Liver (tissue), 9 donors: ENCODE data around the gene CMTM4. TPM values are rescaled to one million over a fixed set of nuclear protein-coding genes. Genes with fewer than 3 reads are reported as not detected.
"Not testable (repeated sequence)": the region's sequence is repeated elsewhere in the genome, so short reads cannot be mapped to it uniquely, and the experiment has no call there.

Source experiments
- DNase-seq: peaks from one replicate; pipeline ENCODE4 v3.0.0-alpha.2; 2017; ENCODE audit warnings: low spot score
- H3K27ac ChIP-seq, 2 donors: one replicate each; pipeline ENCODE4 v1.7.0; 2013; ENCODE audit warnings: inconsistent platforms in 2 of 2, low read length in 2 of 2, control low read depth in 1 of 2, low read depth in 1 of 2, mild to moderate bottlenecking in 1 of 2
- H3K27me3 ChIP-seq, 4 donors: one replicate each; pipeline versions ENCODE4 v1.6.1 to v1.7.0; 2013; ENCODE audit warnings: low read length in 3 of 4, inconsistent platforms in 1 of 4, mild to moderate bottlenecking in 1 of 4, moderate library complexity in 1 of 4; ENCODE audit not compliant: control insufficient read depth in 4 of 4, insufficient read depth in 4 of 4
- H3K36me3 ChIP-seq, 4 donors: one replicate each; pipeline versions ENCODE4 v1.6.1 to v1.7.0; 2013; ENCODE audit warnings: low read length in 3 of 4, mild to moderate bottlenecking in 3 of 4, low read depth in 1 of 4, moderate library complexity in 1 of 4; ENCODE audit not compliant: control insufficient read depth in 4 of 4, insufficient read depth in 3 of 4
- H3K4me1 ChIP-seq, 4 donors: one replicate each; pipeline versions ENCODE4 v1.6.1 to v1.7.0; 2013; ENCODE audit warnings: low read length in 3 of 4, mild to moderate bottlenecking in 3 of 4, moderate library complexity in 1 of 4; ENCODE audit not compliant: control insufficient read depth in 4 of 4, insufficient read depth in 4 of 4
- H3K4me3 ChIP-seq, 3 donors: one replicate each; pipeline versions ENCODE4 v1.6.1 to v1.7.0; 2013; ENCODE audit warnings: low read length in 3 of 3, control low read depth in 1 of 3, low read depth in 1 of 3, mild to moderate bottlenecking in 1 of 3
- H3K9ac ChIP-seq, 2 donors: one replicate each; pipeline ENCODE4 v1.7.0; 2013; ENCODE audit warnings: low read length in 2 of 2, mild to moderate bottlenecking in 2 of 2, moderate library complexity in 2 of 2, control low read depth in 1 of 2, low read depth in 1 of 2
- H3K9me3 ChIP-seq, 4 donors: one replicate each; pipeline versions ENCODE4 v1.6.1 to v1.7.0; 2013; ENCODE audit warnings: low read length in 3 of 4; ENCODE audit not compliant: control insufficient read depth in 4 of 4
- EGR1 ChIP-seq, 2 donors: IDR thresholded peaks; 2 replicates each; pipeline ENCODE4 v1.6.1; 2016 to 2018; ENCODE audit warnings: antibody characterized with exemption in 2 of 2, low read depth in 2 of 2
- FOXA1 ChIP-seq: IDR thresholded peaks from 2 replicates; pipeline ENCODE4 v1.6.1; 2016; ENCODE audit warnings: antibody characterized with exemption
- GABPA ChIP-seq, 2 donors: IDR thresholded peaks in 1 of 2; conservative IDR thresholded peaks in 1 of 2; 2 replicates each; pipeline ENCODE4 v1.6.1; 2016; ENCODE audit warnings: antibody characterized with exemption in 2 of 2, mild to moderate bottlenecking in 1 of 2, moderate library complexity in 1 of 2
- HNF4A ChIP-seq, 2 donors: conservative IDR thresholded peaks; 2 replicates each; pipeline ENCODE4 v1.6.1; 2016; ENCODE audit warnings: antibody characterized with exemption in 2 of 2, mild to moderate bottlenecking in 2 of 2
- HNF4G ChIP-seq: IDR thresholded peaks from 2 replicates; pipeline ENCODE4 v1.6.1; 2016; ENCODE audit warnings: antibody characterized with exemption
- JUND ChIP-seq, 2 donors: IDR thresholded peaks; 2 replicates each; pipeline ENCODE4 v1.6.1; 2016; ENCODE audit warnings: antibody characterized with exemption in 2 of 2
- RAD21 ChIP-seq, 2 donors: IDR thresholded peaks; 2 replicates each; pipeline ENCODE4 v1.6.1; 2016; ENCODE audit warnings: antibody characterized with exemption in 2 of 2, mild to moderate bottlenecking in 2 of 2
- RXRA ChIP-seq, 2 donors: IDR thresholded peaks; 2 replicates each; pipeline ENCODE4 v1.6.1; 2017 to 2018; ENCODE audit warnings: antibody characterized with exemption in 2 of 2, mild to moderate bottlenecking in 1 of 2
- SP1 ChIP-seq: IDR thresholded peaks from 2 replicates; pipeline ENCODE4 v1.6.1; 2018; ENCODE audit warnings: antibody characterized with exemption, mild to moderate bottlenecking
- TAF1 ChIP-seq: conservative IDR thresholded peaks from 2 replicates; pipeline ENCODE4 v1.6.1; 2016; ENCODE audit warnings: antibody characterized with exemption, mild to moderate bottlenecking
- YY1 ChIP-seq: IDR thresholded peaks from 2 replicates; pipeline ENCODE4 v1.6.1; 2016; ENCODE audit warnings: antibody characterized with exemption, mild to moderate bottlenecking
- WGBS: extraction: QIAGEN DNeasy Blood & Tissue Kit; methylation state at CpG from one replicate; pipeline ENCODE4 v1.1.7; 2013; 5-methylcytosine and 5-hydroxymethylcytosine counted together
- polyA plus RNA-seq, 2 donors: library from polyadenylated mRNA; stranded (reverse) in 1 of 2; unstranded in 1 of 2; fragments of 200-250 nt in 1 of 2; fragments of >200 nt in 1 of 2; fragmentation: Nextera tagmentation in 1 of 2; extraction: Ambion mirVana in 1 of 2; gene quantifications; one replicate each; pipeline versions ENCODE4 v1.2.1 to v1.2.3, GENCODE V29; 2013 to 2015
- total RNA-seq, 2 donors: library from RNA; depleted of rRNA; stranded (reverse); fragments of >200 nt; gene quantifications; one replicate each; pipeline ENCODE4 v1.2.3, GENCODE V29; 2014
- TF ChIP-seq, protein P1 (sequence below): IDR thresholded peaks from 2 replicates; pipeline ENCODE4 v1.6.1; 2016; ENCODE audit warnings: antibody characterized with exemption, mild to moderate bottlenecking
- TF ChIP-seq, protein P2 (sequence below): IDR thresholded peaks from 2 replicates; pipeline ENCODE4 v1.6.1; 2016; ENCODE audit warnings: antibody characterized with exemption
- TF ChIP-seq, protein P3 (sequence below): fragments of 150-350 bp; IDR thresholded peaks from 2 replicates; pipeline ENCODE4 v1.5.1; 2017; ENCODE audit warnings: improper control_type of control experiment, low read depth, low read length; ENCODE audit not compliant: missing input control
- TF ChIP-seq, protein P4 (sequence below): IDR thresholded peaks from 2 replicates; pipeline ENCODE4 v1.6.1; 2016; ENCODE audit warnings: antibody characterized with exemption
- donor health status: healthy.
- donor health status: healthy.
- donor health status: healthy.
- donor health status: healthy.
- donor health status: healthy.

The CMTM4 gene
- total and polyA plus RNA-seq, 4 donors, result 2.9 to 19.7 (median 6.3) TPM

DNA sequence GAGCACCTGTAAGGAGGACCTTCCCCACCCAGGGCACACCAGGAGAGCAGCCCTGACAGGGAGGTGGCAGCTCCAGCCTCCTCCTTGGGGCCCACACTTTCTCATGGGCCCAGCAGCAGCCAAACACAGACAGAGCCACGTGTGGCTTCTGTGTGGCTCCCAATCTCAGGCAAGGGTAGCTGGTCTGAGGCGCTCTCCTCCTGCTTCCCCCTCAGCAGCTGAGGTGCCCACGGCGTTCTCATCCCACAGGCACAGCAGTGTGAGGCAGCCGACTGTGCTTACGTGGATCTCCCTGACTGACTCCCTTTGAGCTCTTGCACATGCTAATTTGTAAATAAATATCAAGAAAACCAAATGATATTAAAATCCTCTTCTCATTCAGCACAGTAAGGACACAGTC is 61.1 kb downstream of the CMTM4 start:
- Histone ChIP-seq H3K9ac (no peak overlapping the region), H3K27ac (no peak overlapping the region), H3K4me3 (no peak overlapping the region), H3K9me3 (no peaks in the 10 kb centered on the region), H3K4me1 (no peaks in the 10 kb centered on the region), H3K27me3 (no peaks in the 10 kb centered on the region), H3K36me3 (no peaks in the 10 kb centered on the region)
- no peak for DNase-seq
- WGBS, result 91% methylated on average over 6 of the region's 6 CpGs
- no peak for TF ChIP-seq HNF4A (conservative IDR thresholded peaks at IDR 0.05)
- TF ChIP-seq, protein P1, sequence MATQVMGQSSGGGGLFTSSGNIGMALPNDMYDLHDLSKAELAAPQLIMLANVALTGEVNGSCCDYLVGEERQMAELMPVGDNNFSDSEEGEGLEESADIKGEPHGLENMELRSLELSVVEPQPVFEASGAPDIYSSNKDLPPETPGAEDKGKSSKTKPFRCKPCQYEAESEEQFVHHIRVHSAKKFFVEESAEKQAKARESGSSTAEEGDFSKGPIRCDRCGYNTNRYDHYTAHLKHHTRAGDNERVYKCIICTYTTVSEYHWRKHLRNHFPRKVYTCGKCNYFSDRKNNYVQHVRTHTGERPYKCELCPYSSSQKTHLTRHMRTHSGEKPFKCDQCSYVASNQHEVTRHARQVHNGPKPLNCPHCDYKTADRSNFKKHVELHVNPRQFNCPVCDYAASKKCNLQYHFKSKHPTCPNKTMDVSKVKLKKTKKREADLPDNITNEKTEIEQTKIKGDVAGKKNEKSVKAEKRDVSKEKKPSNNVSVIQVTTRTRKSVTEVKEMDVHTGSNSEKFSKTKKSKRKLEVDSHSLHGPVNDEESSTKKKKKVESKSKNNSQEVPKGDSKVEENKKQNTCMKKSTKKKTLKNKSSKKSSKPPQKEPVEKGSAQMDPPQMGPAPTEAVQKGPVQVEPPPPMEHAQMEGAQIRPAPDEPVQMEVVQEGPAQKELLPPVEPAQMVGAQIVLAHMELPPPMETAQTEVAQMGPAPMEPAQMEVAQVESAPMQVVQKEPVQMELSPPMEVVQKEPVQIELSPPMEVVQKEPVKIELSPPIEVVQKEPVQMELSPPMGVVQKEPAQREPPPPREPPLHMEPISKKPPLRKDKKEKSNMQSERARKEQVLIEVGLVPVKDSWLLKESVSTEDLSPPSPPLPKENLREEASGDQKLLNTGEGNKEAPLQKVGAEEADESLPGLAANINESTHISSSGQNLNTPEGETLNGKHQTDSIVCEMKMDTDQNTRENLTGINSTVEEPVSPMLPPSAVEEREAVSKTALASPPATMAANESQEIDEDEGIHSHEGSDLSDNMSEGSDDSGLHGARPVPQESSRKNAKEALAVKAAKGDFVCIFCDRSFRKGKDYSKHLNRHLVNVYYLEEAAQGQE, result no peak
- no peak for TF ChIP-seq JUND (IDR thresholded peaks at IDR 0.05)
- TF ChIP-seq RXRA (IDR thresholded peaks at IDR 0.05), result no peak
- no peak for TF ChIP-seq YY1
- TF ChIP-seq EGR1 (IDR thresholded peaks at IDR 0.05; ENCODE audit: low read depth in 2 of 2), result no peak
- TF ChIP-seq RAD21 (IDR thresholded peaks at IDR 0.05), result no peak
- TF ChIP-seq FOXA1, result no peak
- TF ChIP-seq, protein P2, sequence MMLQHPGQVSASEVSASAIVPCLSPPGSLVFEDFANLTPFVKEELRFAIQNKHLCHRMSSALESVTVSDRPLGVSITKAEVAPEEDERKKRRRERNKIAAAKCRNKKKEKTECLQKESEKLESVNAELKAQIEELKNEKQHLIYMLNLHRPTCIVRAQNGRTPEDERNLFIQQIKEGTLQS, result no peak
- no peak for TF ChIP-seq TAF1
- no peak for TF ChIP-seq GABPA (IDR thresholded peaks at IDR 0.05 in 1 of 2, conservative IDR thresholded peaks at IDR 0.05 in 1 of 2)

DNA sequence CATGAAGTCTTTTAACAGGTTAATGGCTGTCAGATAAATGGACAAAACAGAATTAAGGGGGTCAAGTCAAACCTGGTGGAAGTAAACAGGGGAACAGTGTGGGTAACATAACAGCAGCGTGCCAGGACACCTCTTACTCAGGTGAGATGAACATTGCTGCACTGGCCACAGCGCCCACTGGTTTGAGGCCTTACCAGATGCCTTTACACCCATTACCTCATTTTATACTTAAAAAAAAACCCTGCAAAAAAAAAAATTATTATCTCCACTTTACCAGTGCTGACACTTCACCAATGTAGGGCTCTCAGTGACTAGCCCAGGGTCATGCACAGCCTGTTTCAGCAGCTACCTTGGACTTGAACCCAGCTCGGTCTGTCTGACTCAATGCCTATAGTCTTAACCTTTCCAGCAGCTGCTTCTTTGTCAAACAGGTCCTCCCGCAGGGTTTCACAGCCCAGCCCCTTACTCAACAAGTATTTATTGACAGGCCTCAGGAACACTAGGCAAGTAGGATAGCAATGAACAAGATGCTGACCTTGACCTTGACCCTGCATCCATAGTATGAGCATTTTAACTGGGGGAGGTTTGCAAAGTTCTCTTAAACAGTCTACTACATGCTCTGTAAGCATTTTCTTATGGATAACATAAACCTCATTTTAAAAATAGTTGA is 61.9 kb downstream of the CMTM4 start:
- Histone ChIP-seq H3K36me3 (no peaks in the 10 kb centered on the region), H3K4me3 (no peak overlapping the region), H3K9me3 (no peaks in the 10 kb centered on the region), H3K27me3 (no peaks in the 10 kb centered on the region), H3K27ac (no peak overlapping the region), H3K9ac (no peak overlapping the region), H3K4me1 (no peaks in the 10 kb centered on the region)
- no peak for DNase-seq
- TF ChIP-seq, protein P3, sequence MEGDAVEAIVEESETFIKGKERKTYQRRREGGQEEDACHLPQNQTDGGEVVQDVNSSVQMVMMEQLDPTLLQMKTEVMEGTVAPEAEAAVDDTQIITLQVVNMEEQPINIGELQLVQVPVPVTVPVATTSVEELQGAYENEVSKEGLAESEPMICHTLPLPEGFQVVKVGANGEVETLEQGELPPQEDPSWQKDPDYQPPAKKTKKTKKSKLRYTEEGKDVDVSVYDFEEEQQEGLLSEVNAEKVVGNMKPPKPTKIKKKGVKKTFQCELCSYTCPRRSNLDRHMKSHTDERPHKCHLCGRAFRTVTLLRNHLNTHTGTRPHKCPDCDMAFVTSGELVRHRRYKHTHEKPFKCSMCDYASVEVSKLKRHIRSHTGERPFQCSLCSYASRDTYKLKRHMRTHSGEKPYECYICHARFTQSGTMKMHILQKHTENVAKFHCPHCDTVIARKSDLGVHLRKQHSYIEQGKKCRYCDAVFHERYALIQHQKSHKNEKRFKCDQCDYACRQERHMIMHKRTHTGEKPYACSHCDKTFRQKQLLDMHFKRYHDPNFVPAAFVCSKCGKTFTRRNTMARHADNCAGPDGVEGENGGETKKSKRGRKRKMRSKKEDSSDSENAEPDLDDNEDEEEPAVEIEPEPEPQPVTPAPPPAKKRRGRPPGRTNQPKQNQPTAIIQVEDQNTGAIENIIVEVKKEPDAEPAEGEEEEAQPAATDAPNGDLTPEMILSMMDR, result no peak
- no peak for TF ChIP-seq YY1
- TF ChIP-seq, protein P4, sequence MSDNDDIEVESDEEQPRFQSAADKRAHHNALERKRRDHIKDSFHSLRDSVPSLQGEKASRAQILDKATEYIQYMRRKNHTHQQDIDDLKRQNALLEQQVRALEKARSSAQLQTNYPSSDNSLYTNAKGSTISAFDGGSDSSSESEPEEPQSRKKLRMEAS, result no peak
- TF ChIP-seq RAD21 (IDR thresholded peaks at IDR 0.05), result no peak
- TF ChIP-seq, protein P1, result no peak
- TF ChIP-seq FOXA1, result no peak
- no peak for TF ChIP-seq SP1
- no peak for TF ChIP-seq EGR1 (IDR thresholded peaks at IDR 0.05; ENCODE audit: low read depth in 2 of 2)
- TF ChIP-seq GABPA (IDR thresholded peaks at IDR 0.05 in 1 of 2, conservative IDR thresholded peaks at IDR 0.05 in 1 of 2), result no peak
- no peak for TF ChIP-seq TAF1
- TF ChIP-seq JUND (IDR thresholded peaks at IDR 0.05), result no peak
- TF ChIP-seq HNF4G, result no peak
- no peak for TF ChIP-seq RXRA (IDR thresholded peaks at IDR 0.05)
- WGBS, result 96% methylated on average over 4 of the region's 4 CpGs

DNA sequence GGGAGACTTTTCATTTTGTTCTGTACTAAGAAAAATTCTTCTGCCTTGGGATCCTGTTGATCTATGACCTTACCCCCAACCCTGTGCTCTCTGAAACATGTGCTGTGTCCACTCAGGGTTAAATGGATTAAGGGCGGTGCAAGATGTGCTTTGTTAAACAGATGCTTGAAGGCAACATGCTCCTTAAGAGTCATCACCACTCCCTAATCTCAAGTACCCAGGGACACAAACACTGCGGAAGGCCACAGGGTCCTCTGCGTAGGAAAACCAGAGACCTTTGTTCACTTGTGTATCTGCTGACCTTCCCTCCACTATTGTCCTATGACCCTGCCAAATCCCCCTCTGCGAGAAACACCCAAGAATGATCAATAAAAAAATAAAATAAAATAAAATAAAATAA is 65.0 kb downstream of the CMTM4 start:
- H3K9me3 ChIP-seq, H3K4me3 ChIP-seq, H3K4me1 ChIP-seq, DNase-seq, H3K27me3 ChIP-seq, H3K9ac ChIP-seq, H3K27ac ChIP-seq, H3K36me3 ChIP-seq: not testable (repeated sequence)
- WGBS, result 100% methylated on average over 3 of the region's 4 CpGs
